HG02973 (cell line): ENCODE results near the gene PLXNA4.

ENCODE experiments used
- ATAC-seq: cut with Tn5 transposase; IDR thresholded peaks from one replicate; pipeline ENCODE4 v1.9.1; 2021; ENCODE audit warnings: moderate library complexity; ENCODE audit not compliant: unreplicated experiment

The PLXNA4 gene

GRCh38 chr7:132280335-132280734 is 295.9 kb downstream of the PLXNA4 start:
- ATAC-seq = no peak

GRCh38 chr7:132279718-132280117 is 296.6 kb downstream of the PLXNA4 start:
- ATAC-seq = no peak

- ATAC-seq = no peak
Observed at GRCh38 chr7:132276976-132277725, 299.1 kb downstream of the PLXNA4 start.

- ATAC-seq = no peak
Observed at GRCh38 chr7:132276234-132276630, 300.0 kb downstream of the PLXNA4 start.

- no peak for ATAC-seq
Observed at GRCh38 chr7:132275416-132276233, 300.6 kb downstream of the PLXNA4 start.

- no peak for ATAC-seq
Observed at GRCh38 chr7:132272763-132273371, 303.4 kb downstream of the PLXNA4 start.

GRCh38 chr7:132270517-132270916 is 305.8 kb downstream of the PLXNA4 start:
- no peak for ATAC-seq

- ATAC-seq = no peak
Observed at GRCh38 chr7:132269718-132270117, 306.6 kb downstream of the PLXNA4 start.

- ATAC-seq = no peak
Observed at GRCh38 chr7:132263151-132263550, 313.1 kb downstream of the PLXNA4 start.

- ATAC-seq = no peak
Observed at GRCh38 chr7:132262160-132262470, 314.2 kb downstream of the PLXNA4 start.

- no peak for ATAC-seq
Observed at GRCh38 chr7:132261327-132262159, 314.7 kb downstream of the PLXNA4 start.

GRCh38 chr7:132258231-132258630 is 318.0 kb downstream of the PLXNA4 start:
- ATAC-seq = no peak

- ATAC-seq = no peak
Observed at GRCh38 chr7:132257253-132257652, 319.0 kb downstream of the PLXNA4 start.

GRCh38 chr7:132256721-132257212 is 319.5 kb downstream of the PLXNA4 start:
- ATAC-seq = no peak

GRCh38 chr7:132255898-132256297 is 320.4 kb downstream of the PLXNA4 start:
- ATAC-seq = no peak

GRCh38 chr7:132255115-132255797 is 321.0 kb downstream of the PLXNA4 start:
- ATAC-seq = no peak

- ATAC-seq = no peak
Observed at GRCh38 chr7:132254455-132254854, 321.8 kb downstream of the PLXNA4 start.

- no peak for ATAC-seq
Observed at GRCh38 chr7:132252793-132253100, 323.5 kb downstream of the PLXNA4 start.

- ATAC-seq = no peak
Observed at GRCh38 chr7:132251327-132251659, 325.0 kb downstream of the PLXNA4 start.

GRCh38 chr7:132250480-132251326 is 325.6 kb downstream of the PLXNA4 start:
- no peak for ATAC-seq
